OCI-M2 (cell line): Measurements from ENCODE around the gene NCOA3.

Experiments used
- DNase-seq: peaks from one replicate; lab custom pipeline; 2025; ENCODE audit not compliant: unreplicated experiment; lab: John Stamatoyannopoulos, UW

Gene NCOA3

DNA sequence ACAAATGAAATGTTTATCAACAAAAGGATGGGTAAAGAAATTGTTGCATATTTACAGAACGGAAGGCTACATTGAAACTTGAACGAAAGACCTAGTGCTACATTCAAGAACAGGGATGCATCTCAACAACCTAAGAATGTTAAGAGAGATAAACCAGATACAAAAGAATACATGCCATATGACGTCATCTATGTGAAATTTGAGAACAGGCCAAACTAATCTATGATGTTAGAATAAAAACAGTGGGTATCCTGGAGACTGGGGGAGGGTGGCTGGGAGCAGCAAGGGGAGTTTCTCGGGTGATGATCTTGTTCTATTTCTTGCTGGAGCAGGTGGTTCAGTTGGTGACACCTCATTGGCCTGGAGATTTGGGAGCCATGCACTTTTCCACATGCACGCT, 202.1 kb downstream of the NCOA3 start:
- no peak for DNase-seq

DNA sequence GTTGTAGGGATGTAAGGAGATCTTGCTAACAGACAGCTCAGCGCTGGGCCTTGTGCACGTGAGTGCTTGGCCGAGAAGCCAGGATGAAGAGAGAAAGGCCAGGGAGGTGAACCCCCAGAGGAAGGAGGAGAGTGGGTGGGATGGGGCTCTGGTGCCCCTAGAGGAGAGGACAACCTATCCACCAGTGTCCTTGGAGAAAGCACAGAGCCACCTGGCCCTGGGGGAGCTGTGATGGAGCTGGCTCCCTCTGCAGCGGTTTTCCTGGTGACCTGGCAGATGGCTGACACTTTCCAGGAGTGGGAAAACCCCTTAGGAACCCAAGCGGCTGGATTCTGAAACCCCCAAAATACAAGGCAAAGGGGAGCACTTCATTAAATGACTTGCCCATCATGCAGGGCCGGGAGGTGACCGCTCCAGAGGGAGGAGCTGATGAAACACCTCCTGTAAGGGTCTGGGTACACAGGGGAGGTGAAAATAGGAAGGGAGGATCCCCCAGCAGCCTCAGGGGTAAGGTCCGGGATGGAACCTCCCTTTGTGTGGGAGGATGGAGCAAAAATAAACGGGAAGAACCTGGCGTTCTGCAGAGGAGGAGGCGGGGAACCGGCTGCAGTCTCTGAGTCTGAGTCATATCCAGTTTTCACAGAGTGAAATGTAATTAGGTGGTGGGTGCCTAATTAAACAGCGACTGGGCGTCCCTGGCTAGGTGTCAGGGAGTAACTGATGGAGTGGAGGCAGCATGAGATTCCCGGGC, 203.2 kb downstream of the NCOA3 start:
- DNase-seq, result no peak

DNA sequence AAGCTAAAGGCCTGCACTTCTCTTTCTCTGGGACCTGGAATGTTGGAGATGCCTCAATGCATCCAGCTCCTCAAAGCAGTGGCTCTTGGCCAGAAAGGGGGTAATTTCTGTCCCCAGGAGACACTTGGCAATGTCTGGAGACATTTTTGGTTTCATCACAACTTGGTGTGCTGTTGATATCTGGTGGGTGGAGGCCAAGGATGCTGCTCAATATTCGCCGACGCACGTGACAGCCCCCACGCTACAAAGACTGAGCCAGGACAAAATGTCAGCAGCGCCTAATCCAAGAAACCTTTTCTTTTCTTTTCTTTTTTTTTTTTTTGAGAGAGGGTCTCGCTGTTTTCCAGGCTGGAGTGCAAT, 203.8 kb downstream of the NCOA3 start:
- no peak for DNase-seq

DNA sequence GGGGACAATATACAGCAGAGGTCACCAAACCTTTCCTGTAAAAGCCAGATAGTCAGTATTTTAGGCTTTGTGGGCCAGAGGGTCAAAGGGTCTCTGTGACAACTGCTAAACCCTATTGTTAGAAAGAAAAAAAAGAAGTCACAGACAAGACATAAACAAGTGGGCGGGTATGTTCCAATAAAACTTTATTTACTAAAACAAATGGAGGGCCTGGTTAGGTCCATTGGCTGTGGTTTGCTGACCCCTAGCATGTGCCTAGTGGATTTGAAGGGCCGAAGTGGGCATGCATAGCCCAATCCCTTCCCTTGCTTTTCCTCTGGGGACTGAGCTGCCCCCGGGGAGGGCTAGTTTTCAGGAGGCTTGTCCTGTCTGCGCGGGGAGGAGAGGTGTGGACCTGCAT, 204.7 kb downstream of the NCOA3 start:
- DNase-seq, result no peak
